Mesothelial cell of epicardium (in vitro differentiated cells): ENCODE data around the gene CYP4B1. TPM values are rescaled to one million over a fixed set of nuclear protein-coding genes. Genes with fewer than 3 reads are reported as not detected.

Experiments used
- DNase-seq, 2 experiments: peaks; one replicate each; pipeline ENCODE4 v3.0.0; 2021; ENCODE audit warnings: low spot score in 2 of 2; ENCODE audit not compliant: unreplicated experiment in 2 of 2
- H3K27ac Mint-ChIP-seq: 2 replicates; pipeline ENCODE4 v1.8.0; 2021; ENCODE audit warnings: mixed read lengths
- H3K27me3 Mint-ChIP-seq: 2 replicates; pipeline ENCODE4 v1.8.0; 2021; ENCODE audit warnings: low read depth, mixed read lengths
- H3K36me3 Mint-ChIP-seq: 2 replicates; pipeline ENCODE4 v1.8.0; 2021; ENCODE audit warnings: mixed read lengths
- H3K4me1 Mint-ChIP-seq: 2 replicates; pipeline ENCODE4 v1.8.0; 2021; ENCODE audit warnings: mixed read lengths
- H3K4me3 Mint-ChIP-seq: 2 replicates; pipeline ENCODE4 v1.8.0; 2021; ENCODE audit warnings: mild to moderate bottlenecking, moderate library complexity, mixed read lengths
- H3K9me3 Mint-ChIP-seq: 2 replicates; pipeline ENCODE4 v1.8.0; 2021; ENCODE audit warnings: mixed read lengths
- total RNA-seq: library from RNA; stranded (reverse); gene quantifications from 3 replicates; pipeline ENCODE4 v1.2.1, GENCODE V29; 2021
- TF ChIP-seq, protein P1 (sequence below): fragments of 200-600 bp; sonication (generic); IDR thresholded peaks from one replicate; pipeline ENCODE4 v1.5.0; 2021; ENCODE audit warnings: antibody characterized with exemption; ENCODE audit not compliant: unreplicated experiment

CYP4B1 gene
- total RNA-seq, 1 donor from 2014 or later: 0.40 TPM

DNA sequence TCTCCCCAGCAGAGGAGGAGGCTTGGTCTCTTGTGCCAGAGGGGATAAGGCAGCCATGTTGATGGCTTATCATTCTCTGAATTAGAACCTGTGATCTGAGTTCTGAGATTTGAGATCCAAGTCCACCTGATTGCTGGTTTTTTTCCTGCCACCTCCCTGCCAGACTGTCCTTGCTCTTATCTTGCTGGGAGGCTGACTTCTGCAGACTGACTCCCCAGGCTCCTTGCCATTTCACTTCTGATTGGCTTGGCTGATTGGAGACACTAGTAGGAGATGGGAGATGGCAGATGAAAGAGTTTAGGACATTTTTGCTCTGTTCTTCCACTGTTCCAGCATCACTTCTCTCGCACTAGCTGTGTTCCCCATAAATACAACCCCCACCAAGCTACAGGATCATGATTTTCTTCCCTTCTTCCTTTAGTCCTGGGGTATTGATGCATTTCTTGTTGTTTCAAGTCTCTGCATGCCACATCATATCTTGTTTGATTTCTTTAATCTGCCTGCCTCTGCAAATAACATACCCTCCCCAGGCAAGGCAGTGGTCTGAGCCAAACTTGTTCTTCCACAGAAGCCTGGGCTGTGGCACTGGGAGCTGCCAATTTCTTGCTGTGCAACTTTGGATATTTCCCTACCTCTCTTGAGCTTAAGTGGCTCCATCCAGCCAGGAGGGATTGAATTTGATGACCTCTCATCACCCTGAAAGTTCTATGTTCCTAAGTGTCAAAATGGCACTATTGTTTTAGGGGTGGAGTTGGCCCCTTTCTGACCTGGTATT lies 963 bp upstream of the CYP4B1 start:
- H3K4me1 Mint-ChIP-seq: no peaks in the 10 kb centered on the region
- DNase-seq: no peak
- H3K27me3 Mint-ChIP-seq: peaks cover 25% of the 10 kb centered on the region
- no peak overlapping the region for H3K27ac Mint-ChIP-seq
- H3K36me3 Mint-ChIP-seq: no peaks in the 10 kb centered on the region
- H3K4me3 Mint-ChIP-seq: no peak overlapping the region
- TF ChIP-seq, protein P1, sequence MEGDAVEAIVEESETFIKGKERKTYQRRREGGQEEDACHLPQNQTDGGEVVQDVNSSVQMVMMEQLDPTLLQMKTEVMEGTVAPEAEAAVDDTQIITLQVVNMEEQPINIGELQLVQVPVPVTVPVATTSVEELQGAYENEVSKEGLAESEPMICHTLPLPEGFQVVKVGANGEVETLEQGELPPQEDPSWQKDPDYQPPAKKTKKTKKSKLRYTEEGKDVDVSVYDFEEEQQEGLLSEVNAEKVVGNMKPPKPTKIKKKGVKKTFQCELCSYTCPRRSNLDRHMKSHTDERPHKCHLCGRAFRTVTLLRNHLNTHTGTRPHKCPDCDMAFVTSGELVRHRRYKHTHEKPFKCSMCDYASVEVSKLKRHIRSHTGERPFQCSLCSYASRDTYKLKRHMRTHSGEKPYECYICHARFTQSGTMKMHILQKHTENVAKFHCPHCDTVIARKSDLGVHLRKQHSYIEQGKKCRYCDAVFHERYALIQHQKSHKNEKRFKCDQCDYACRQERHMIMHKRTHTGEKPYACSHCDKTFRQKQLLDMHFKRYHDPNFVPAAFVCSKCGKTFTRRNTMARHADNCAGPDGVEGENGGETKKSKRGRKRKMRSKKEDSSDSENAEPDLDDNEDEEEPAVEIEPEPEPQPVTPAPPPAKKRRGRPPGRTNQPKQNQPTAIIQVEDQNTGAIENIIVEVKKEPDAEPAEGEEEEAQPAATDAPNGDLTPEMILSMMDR: no peak
- peaks cover 3% of the 10 kb centered on the region for H3K9me3 Mint-ChIP-seq

- H3K27ac Mint-ChIP-seq: no peak overlapping the region
These were observed 1.9 kb downstream of the CYP4B1 start for GRCh38 chr1:46800742-46801141.

GRCh38 chr1:46801323-46802055 lies 2.6 kb downstream of the CYP4B1 start:
- H3K4me3 Mint-ChIP-seq: no peak overlapping the region
- no peak overlapping the region for H3K27ac Mint-ChIP-seq
- TF ChIP-seq, protein P1: no peak
- no peaks in the 10 kb centered on the region for H3K4me1 Mint-ChIP-seq
- H3K27me3 Mint-ChIP-seq: peaks cover 26% of the 10 kb centered on the region
- H3K36me3 Mint-ChIP-seq: no peaks in the 10 kb centered on the region
- DNase-seq: no peak
- H3K9me3 Mint-ChIP-seq: no peaks in the 10 kb centered on the region

More at GRCh38 chr1:46800742-46801141, 1.9 kb downstream of the CYP4B1 start:
- H3K4me1 Mint-ChIP-seq: no peaks in the 10 kb centered on the region
- H3K4me3 Mint-ChIP-seq: no peak overlapping the region
- H3K36me3 Mint-ChIP-seq: no peaks in the 10 kb centered on the region
- no peak for DNase-seq
- no peaks in the 10 kb centered on the region for H3K9me3 Mint-ChIP-seq
- TF ChIP-seq, protein P1: no peak
- H3K27me3 Mint-ChIP-seq: peaks cover 27% of the 10 kb centered on the region

DNA sequence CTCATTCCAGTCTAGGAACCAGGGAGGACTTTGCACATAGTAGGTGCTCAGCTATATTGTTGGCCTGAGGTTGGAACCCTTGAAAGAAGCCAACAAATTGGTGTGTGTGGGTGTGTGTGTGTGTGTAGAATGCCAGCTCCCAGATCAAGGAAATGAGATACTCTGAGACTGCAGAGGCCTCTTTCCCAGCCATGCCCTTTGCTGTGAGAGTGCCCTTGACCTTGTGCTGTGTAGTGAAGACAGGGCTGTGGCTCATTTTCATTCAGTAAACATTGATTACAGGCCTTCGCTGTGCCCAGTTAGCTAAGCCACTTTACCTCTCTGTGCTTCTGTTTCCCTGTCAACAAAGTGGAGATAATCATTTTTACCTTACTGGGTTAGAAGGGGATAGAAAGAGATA lies 3.2 kb downstream of the CYP4B1 start:
- TF ChIP-seq, protein P1: no peak
- Mint-ChIP-seq H3K4me3 (no peak overlapping the region), H3K9me3 (no peaks in the 10 kb centered on the region), H3K4me1 (no peaks in the 10 kb centered on the region), H3K36me3 (no peaks in the 10 kb centered on the region), H3K27ac (no peak overlapping the region), H3K27me3 (peaks cover 22% of the 10 kb centered on the region)
- no peak for DNase-seq

GRCh38 chr1:46802901-46803574 lies 4.2 kb downstream of the CYP4B1 start:
- no peak overlapping the region for H3K27ac Mint-ChIP-seq
- H3K27me3 Mint-ChIP-seq: peaks cover 17% of the 10 kb centered on the region
- TF ChIP-seq, protein P1: no peak
- DNase-seq: no peak
- peaks cover 3% of the 10 kb centered on the region for H3K9me3 Mint-ChIP-seq
- no peaks in the 10 kb centered on the region for H3K36me3 Mint-ChIP-seq
- no peaks in the 10 kb centered on the region for H3K4me1 Mint-ChIP-seq
- H3K4me3 Mint-ChIP-seq: no peak overlapping the region
